ENCODE measurements around the gene KCNA10.

GRCh38 chr1:110563089-110563488, 44.1 kb upstream of the KCNA10 start:
- no peak for TF ChIP-seq POLR2AphosphoS5 (IDR thresholded peaks at IDR 0.05)
- no peak for TF ChIP-seq CTCF (IDR thresholded peaks at IDR 0.05)
- TF ChIP-seq POLR2A (IDR thresholded peaks at IDR 0.05) = no peak
- TF ChIP-seq EP300 (IDR thresholded peaks at IDR 0.05) = no peak
